SK-N-SH treated with all-trans-retinoic acid at 6 μM for 48 hours (cell line): ENCODE measurements around the gene UCN.

Experiments
- CSDC2 ChIP-seq: fragments of 250-450 bp; sonication (Bioruptor Pico); IDR thresholded peaks from 2 replicates; pipeline ENCODE4 v1.5.0; 2020; ENCODE audit warnings: mild to moderate bottlenecking, moderate library complexity
- TCF4 ChIP-seq: fragments of 250-450 bp; sonication (Bioruptor Pico); IDR thresholded peaks from 2 replicates; pipeline ENCODE4 v1.8.0; 2021; ENCODE audit warnings: mild to moderate bottlenecking, moderate library complexity, borderline replicate concordance
- ZFP30 ChIP-seq: fragments of 450-650 bp; formaldehyde crosslinking; IDR thresholded peaks from 2 replicates; pipeline ENCODE4 v1.5.0; 2022; ENCODE audit warnings: mild to moderate bottlenecking, moderate library complexity

DNA sequence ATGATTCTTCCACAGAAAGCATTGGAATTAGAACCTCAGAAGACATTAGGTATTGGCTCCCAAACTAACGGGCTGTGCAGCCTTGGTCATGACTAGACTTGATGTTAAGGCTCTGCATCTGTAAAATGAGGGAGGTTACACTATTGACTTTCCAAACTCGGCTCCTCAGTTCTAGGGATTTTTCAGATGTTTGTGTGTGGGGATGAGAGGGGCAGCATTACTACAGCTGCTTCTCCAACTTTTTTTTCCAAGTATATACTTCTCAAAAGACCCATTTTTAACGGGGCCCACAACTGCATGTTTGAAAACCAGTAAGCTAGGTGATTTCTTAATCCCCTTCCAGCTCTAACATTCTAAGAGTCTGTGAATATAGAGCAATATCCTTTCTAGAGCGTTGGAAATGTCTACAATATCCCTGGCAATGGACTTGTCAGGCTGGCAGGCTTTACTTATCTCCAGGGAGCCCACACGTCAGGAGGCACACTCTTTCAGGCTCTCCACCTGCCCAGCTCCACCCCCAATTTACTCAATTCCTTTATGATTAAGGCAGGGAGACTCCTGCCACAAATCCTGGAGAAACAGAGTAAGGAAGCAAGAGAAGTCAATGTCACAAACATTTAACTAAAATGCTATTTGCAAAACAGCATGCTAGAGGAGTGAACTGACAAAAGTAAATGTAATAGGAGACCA, 15.5 kb upstream of the UCN start:
- TF ChIP-seq CSDC2 (CRISPR knock-in tag), result no peak
- TF ChIP-seq ZFP30 (CRISPR knock-in tag), result no peak
- TF ChIP-seq TCF4 (CRISPR knock-in tag), result no peak
